SK-N-MC (cell line): ENCODE results near the gene IL1RAPL1.
"Not testable (repeated sequence)": the region's sequence is repeated elsewhere in the genome, so short reads cannot be mapped to it uniquely, and the experiment has no call there.

Experiments used
- DNase-seq: peaks from one replicate; pipeline ENCODE4 v3.0.0-alpha.2; 2011; ENCODE audit warnings: low read depth, low spot score
- H3K27ac ChIP-seq: fragments of 200-600 bp; sonication (generic); 2 replicates; pipeline ENCODE4 v1.5.1; 2016; ENCODE audit warnings: mixed run types
- H3K36me3 ChIP-seq: fragments of 200-600 bp; sonication (generic); 2 replicates; pipeline ENCODE4 v1.6.1; 2017; ENCODE audit warnings: antibody characterized with exemption, low read length, mixed read lengths; ENCODE audit not compliant: insufficient read depth
- H3K4me3 ChIP-seq: fragments of 200-600 bp; sonication (generic); 2 replicates; pipeline ENCODE4 v1.5.1; 2016
- H3K9ac ChIP-seq: fragments of 200-600 bp; sonication (generic); 2 replicates; pipeline ENCODE4 v1.8.0; 2017; ENCODE audit warnings: mixed run types, mixed read lengths; ENCODE audit not compliant: insufficient read length
- H3K9me3 ChIP-seq: fragments of 200-600 bp; sonication (generic); 2 replicates; pipeline ENCODE4 v1.6.1; 2017; ENCODE audit warnings: low read depth, mild to moderate bottlenecking, antibody characterized with exemption, low read length, moderate library complexity, mixed read lengths
- EZH2 ChIP-seq: fragments of 200-600 bp; sonication (generic); IDR thresholded peaks from one replicate; pipeline ENCODE4 v1.6.1; 2017; ENCODE audit warnings: antibody characterized with exemption
- FOXP2 ChIP-seq: optimal IDR thresholded peaks from 2 replicates; pipeline ENCODE3; 2011; ENCODE audit warnings: mild to moderate bottlenecking, moderate library complexity; ENCODE audit not compliant: insufficient read depth; ENCODE audit errors: extremely low read length, control extremely low read depth
- POLR2AphosphoS5 ChIP-seq: IDR thresholded peaks from 2 replicates; pipeline ENCODE4 v1.6.1; 2012; ENCODE audit warnings: mild to moderate bottlenecking, low read depth, low read length, borderline replicate concordance

The IL1RAPL1 gene

DNA sequence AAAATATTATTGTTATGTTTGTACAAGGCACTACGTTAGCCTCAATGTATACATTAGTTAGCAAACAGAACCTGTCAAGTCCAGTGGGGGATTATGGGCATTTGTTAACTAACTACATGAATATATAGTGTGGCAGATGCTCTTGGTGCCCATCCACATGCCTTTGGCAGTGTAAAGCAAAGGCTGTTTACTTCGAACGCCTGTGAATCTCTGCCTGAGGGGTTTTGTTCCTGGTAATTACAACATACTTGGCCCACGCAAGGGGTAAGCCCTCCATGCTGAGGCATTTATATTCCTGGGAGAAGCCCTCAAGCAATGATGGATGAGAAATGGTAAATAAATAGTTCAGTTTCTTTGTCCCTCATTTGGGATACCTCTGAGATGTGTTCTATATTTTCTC is 119.7 kb downstream of the IL1RAPL1 start:
- Histone ChIP-seq H3K36me3 (no peaks in the 10 kb centered on the region), H3K9ac (no peak overlapping the region), H3K9me3 (no peaks in the 10 kb centered on the region), H3K27ac (no peak overlapping the region), H3K4me3 (no peak overlapping the region)
- no peak for TF ChIP-seq EZH2
- no peak for DNase-seq

DNA sequence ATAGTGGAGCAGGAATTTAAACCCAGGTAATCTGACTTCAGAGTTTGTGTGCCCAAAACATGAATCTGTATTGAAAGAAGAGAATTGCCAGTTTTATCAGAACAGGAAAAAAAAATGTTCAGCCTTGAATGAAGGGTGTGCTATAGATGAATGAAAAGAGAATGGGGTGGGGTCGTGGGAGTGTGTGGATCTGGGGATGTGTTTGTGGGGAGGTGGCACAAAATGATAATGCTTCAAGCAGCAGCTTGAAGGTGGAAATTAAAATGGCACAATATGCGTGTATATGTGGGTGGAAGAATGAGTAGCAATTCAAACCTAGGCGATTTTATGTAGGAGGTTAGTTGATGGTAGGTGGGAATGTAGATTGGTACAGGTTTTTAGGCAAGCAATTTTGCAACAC is 122.2 kb downstream of the IL1RAPL1 start:
- Histone ChIP-seq H3K27ac (no peak overlapping the region), H3K9me3 (no peaks in the 10 kb centered on the region), H3K9ac (no peak overlapping the region), H3K36me3 (no peaks in the 10 kb centered on the region), H3K4me3 (no peak overlapping the region)
- TF ChIP-seq EZH2 (no peak), FOXP2 (no peak), POLR2AphosphoS5 (no peak)
- no peak for DNase-seq

DNA sequence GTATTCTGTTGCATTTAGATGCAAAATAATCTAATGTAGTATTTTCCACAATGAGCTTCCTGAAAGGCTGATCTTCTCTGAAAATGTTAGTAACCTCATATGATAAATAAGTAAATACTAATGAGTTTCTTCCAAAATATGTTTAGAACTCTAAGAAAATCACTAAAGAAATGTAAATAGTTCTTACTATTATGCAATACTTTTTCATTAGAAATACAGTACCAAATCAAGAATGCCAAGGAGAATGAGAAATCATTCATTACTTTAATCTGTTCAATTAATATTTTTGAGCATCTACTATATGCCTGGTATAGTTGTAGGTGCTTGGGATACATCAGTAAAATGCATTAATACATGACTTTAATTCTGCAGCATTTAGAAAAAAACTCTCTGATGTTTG is 130.6 kb downstream of the IL1RAPL1 start:
- H3K36me3 ChIP-seq, result no peaks in the 10 kb centered on the region
- TF ChIP-seq FOXP2 (no peak), EZH2 (no peak), POLR2AphosphoS5 (no peak)
- H3K4me3 ChIP-seq, result no peak overlapping the region
- no peak overlapping the region for H3K27ac ChIP-seq
- DNase-seq, result no peak
- no peaks in the 10 kb centered on the region for H3K9me3 ChIP-seq
- no peak overlapping the region for H3K9ac ChIP-seq

DNA sequence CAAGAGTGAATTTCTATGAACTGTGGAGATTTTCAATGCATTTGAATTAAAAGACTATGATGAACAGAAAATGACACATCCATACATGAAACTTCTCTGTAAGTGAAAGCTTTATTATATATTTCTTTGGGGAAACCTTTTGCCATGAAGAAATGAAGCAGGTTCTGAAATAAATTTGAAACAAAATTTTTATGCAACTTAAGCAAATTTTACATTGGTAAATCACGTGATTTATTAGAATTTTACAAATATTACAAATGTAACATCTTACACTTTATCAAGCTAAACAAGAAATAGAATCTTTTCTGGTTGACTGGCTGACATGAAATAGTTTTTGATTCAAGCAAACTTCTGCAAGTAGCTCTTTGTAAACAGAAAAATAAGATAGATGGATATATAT is 131.2 kb downstream of the IL1RAPL1 start:
- Histone ChIP-seq H3K4me3 (no peak overlapping the region), H3K27ac (no peak overlapping the region), H3K36me3 (no peaks in the 10 kb centered on the region), H3K9me3 (no peaks in the 10 kb centered on the region), H3K9ac (no peak overlapping the region)
- TF ChIP-seq EZH2 (no peak), FOXP2 (no peak), POLR2AphosphoS5 (no peak)
- no peak for DNase-seq

DNA sequence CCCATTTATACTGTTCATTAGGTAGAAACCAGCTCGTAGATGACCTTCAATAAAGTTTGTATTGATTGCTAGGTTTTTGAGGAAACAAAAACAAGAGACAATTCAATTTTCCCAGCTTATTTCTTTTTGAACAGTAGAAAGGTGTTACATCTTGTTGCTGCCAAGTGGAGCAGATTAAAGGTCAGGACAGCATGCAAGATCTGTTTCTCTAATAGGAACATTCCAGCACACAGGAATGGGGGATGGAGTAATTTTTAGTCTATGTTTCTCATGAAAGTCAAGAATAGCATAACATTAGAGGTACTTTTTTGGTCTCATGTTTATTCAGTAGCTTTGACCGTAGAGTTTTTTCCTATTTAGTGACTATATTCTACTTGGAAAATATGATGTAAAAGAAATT is 132.4 kb downstream of the IL1RAPL1 start:
- no peaks in the 10 kb centered on the region for H3K36me3 ChIP-seq

DNA sequence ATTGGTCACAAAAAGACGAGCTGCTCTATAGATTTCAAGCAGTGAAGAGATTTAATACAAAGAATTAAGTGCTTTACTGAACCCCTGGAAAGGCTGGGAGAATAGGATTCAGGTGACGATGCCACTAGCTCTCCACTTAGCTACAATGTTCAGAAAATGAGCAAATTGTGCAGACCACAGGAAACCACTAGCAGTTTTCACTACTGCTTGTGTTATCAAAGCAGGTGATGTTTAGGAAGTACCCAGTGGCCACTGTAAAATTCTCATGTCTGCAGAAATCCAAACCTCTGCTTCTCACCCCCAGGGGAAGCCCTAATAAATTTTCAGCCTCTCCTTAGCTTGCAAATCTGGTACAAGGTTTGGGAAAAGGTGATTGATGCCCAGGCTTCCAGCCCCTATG is 165.1 kb downstream of the IL1RAPL1 start:
- no peaks in the 10 kb centered on the region for H3K9me3 ChIP-seq
- no peak overlapping the region for H3K9ac ChIP-seq
- DNase-seq, result no peak
- no peak overlapping the region for H3K27ac ChIP-seq
- no peaks in the 10 kb centered on the region for H3K36me3 ChIP-seq
- H3K4me3 ChIP-seq, result no peak overlapping the region
- TF ChIP-seq FOXP2 (no peak), EZH2 (no peak), POLR2AphosphoS5 (no peak)

More for the DNA sequence above, 132.4 kb downstream of the IL1RAPL1 start:
- TF ChIP-seq POLR2AphosphoS5 (no peak), FOXP2 (no peak), EZH2 (no peak)
- Histone ChIP-seq H3K4me3 (no peak overlapping the region), H3K9me3 (no peaks in the 10 kb centered on the region), H3K27ac (no peak overlapping the region), H3K9ac (no peak overlapping the region)
- DNase-seq, result no peak

DNA sequence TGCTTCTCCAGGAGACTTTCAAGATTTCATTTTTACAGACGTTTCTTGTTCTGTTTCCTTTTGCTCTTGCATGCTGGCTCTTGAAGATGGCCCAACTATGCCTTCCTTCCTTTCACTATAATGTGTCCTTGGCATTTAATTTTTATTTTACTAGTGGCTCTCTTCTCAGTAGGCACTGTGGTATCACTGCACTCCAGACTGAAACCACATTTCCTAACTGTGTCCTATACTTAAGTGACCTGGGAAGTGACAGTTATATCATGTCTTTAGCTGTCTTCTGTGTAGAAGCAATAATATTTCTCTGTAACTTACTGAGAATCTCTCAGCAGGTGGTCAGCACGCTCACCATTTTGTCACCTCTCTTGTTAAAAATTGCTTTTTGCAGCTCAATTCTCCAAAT is 168.9 kb downstream of the IL1RAPL1 start:
- Histone ChIP-seq H3K27ac (no peak overlapping the region), H3K36me3 (no peaks in the 10 kb centered on the region), H3K9me3 (no peaks in the 10 kb centered on the region), H3K9ac (no peak overlapping the region), H3K4me3 (no peak overlapping the region)
- no peak for DNase-seq
- TF ChIP-seq FOXP2 (no peak), POLR2AphosphoS5 (no peak), EZH2 (no peak)

DNA sequence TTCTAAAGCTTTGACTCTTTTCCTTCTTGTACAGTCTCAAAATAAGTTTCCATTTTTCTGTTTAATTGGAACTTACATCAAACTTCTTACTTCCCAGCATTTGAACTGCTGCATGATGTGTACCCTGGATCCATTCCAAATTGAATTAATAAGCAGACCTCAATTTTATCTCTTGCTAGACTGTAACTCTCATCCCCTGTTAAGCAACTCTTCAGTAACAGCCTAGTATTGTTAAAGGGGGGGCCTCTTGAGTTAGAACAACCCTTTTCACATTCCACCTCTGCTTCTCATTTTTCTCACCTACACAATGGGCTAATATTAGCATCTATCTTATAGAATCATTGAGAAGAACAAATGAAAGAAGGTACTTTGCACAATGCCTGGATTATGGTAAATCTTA is 169.4 kb downstream of the IL1RAPL1 start:
- Histone ChIP-seq H3K9ac (no peak overlapping the region), H3K27ac (no peak overlapping the region), H3K36me3 (no peaks in the 10 kb centered on the region), H3K4me3 (no peak overlapping the region), H3K9me3 (no peaks in the 10 kb centered on the region)
- TF ChIP-seq POLR2AphosphoS5, result no peak
- no peak for TF ChIP-seq FOXP2
- TF ChIP-seq EZH2, result no peak
- no peak for DNase-seq

DNA sequence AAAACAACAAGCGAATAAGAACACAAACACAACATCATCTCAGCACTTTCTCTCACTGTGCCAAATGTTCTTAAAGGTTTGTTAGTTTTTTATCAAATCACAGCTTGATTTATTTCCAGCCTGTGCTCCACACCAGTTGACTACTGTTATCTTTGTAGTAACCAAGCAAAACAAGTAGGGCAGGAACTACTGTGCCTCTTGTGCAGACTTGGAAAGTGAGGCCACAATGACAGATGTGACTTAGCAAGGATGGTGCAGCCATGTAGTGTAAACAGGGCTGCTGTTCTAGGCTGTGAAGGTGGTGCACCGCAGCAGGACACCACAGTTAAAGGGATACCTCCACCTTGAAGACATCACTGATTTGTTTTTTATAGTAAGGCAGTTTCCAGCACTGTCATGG is 170.0 kb downstream of the IL1RAPL1 start:
- no peak for DNase-seq

DNA sequence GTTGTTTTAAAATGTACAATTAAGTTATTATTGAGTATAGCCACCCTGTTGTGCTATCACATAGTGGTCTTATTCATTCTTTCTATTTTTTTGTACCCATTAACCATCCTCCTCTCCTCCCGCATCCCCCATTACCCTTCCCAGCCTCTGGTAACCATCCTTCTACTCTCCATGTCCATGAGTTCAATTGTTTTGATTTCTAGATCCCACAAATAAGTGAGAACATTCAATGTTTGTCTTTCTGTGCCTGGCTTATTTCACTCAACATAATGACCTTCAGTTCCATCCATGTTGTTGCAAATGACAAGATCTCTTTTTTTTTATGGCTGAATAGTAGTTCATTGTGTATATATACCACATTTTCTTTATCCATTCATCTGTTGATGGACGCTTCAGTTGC is 179.3 kb downstream of the IL1RAPL1 start:
- H3K9ac ChIP-seq, H3K4me3 ChIP-seq, H3K9me3 ChIP-seq, DNase-seq, H3K36me3 ChIP-seq, H3K27ac ChIP-seq: not testable (repeated sequence)

More for the DNA sequence above, 170.0 kb downstream of the IL1RAPL1 start:
- H3K4me3 ChIP-seq, result no peak overlapping the region
- no peaks in the 10 kb centered on the region for H3K36me3 ChIP-seq
- no peak overlapping the region for H3K9ac ChIP-seq
- H3K27ac ChIP-seq, result no peak overlapping the region
- TF ChIP-seq POLR2AphosphoS5 (no peak), EZH2 (no peak), FOXP2 (no peak)
- H3K9me3 ChIP-seq, result no peaks in the 10 kb centered on the region
